Measurements from ENCODE around the gene SOST. TPM values are rescaled to one million over a fixed set of nuclear protein-coding genes. Genes with fewer than 3 reads are reported as not detected.

The SOST gene
- total and polyA plus RNA-seq, 4 donors, result 0.17 to 1.5 (median 0.58) TPM

Other genes starting within 250 kb of the SOST start
- gene ETV4, start 212.5 kb downstream of the SOST start, total RNA-seq, result 1 to 10 TPM; 2.7 to 4.7 TPM
- 10 to 100 TPM; 23.1 to 27.2 TPM for gene ETV4, start 212.5 kb downstream of the SOST start, polyA plus RNA-seq (ENCODE audit: insufficient read length in 2 of 2)
- gene MEOX1, start 96.9 kb downstream of the SOST start, total RNA-seq, result 1 to 10 TPM; 2.3 TPM
- gene MEOX1, start 96.9 kb downstream of the SOST start, polyA plus RNA-seq (ENCODE audit: insufficient read length in 2 of 2), result 1 to 10 TPM in 1 of 2 donors, under 1 TPM in 1; 0.35 to 1.2 TPM
- 10 to 100 TPM; 41.3 to 49.0 TPM for gene DUSP3, start 20.2 kb upstream of the SOST start, total RNA-seq
- 10 to 100 TPM; 40.3 to 41.6 TPM for gene DUSP3, start 20.2 kb upstream of the SOST start, polyA plus RNA-seq (ENCODE audit: insufficient read length in 2 of 2)
- under 1 TPM in 1 of 2 donors, not detected in 1; 0.10 TPM for gene CFAP97D1, start 21.6 kb upstream of the SOST start, total RNA-seq
- under 1 TPM; 0.12 to 0.16 TPM for gene CFAP97D1, start 21.6 kb upstream of the SOST start, polyA plus RNA-seq (ENCODE audit: insufficient read length in 2 of 2)
- gene MPP3, start 74.4 kb upstream of the SOST start, total RNA-seq, result 10 to 100 TPM; 15.9 to 30.2 TPM
- 10 to 100 TPM; 32.3 to 41.5 TPM for gene MPP3, start 74.4 kb upstream of the SOST start, polyA plus RNA-seq (ENCODE audit: insufficient read length in 2 of 2)
- under 1 TPM; 0.39 to 0.40 TPM for gene CD300LG, start 88.4 kb upstream of the SOST start, total RNA-seq
- gene CD300LG, start 88.4 kb upstream of the SOST start, polyA plus RNA-seq (ENCODE audit: insufficient read length in 2 of 2), result under 1 TPM; 0.40 to 0.69 TPM
- gene MPP2, start 148.7 kb upstream of the SOST start, total RNA-seq, result 10 to 100 TPM; 12.1 to 24.1 TPM
- gene MPP2, start 148.7 kb upstream of the SOST start, polyA plus RNA-seq (ENCODE audit: insufficient read length in 2 of 2), result 10 to 100 TPM; 38.3 to 43.4 TPM
- gene PPY, start 183.7 kb upstream of the SOST start, total RNA-seq, result not detected
- gene PPY, start 183.7 kb upstream of the SOST start, polyA plus RNA-seq (ENCODE audit: insufficient read length in 2 of 2), result not detected
- not detected for gene PYY, start 195.1 kb upstream of the SOST start, total RNA-seq
- under 1 TPM in 1 of 2 donors, not detected in 1; 0.68 TPM for gene PYY, start 195.1 kb upstream of the SOST start, polyA plus RNA-seq (ENCODE audit: insufficient read length in 2 of 2)
- gene NAGS, start 245.8 kb upstream of the SOST start, total RNA-seq, result 1 to 10 TPM; 1.6 to 3.5 TPM
- 1 to 10 TPM; 1.4 to 2.0 TPM for gene NAGS, start 245.8 kb upstream of the SOST start, polyA plus RNA-seq (ENCODE audit: insufficient read length in 2 of 2)